Inferior parietal cortex (tissue), 1 donor: ENCODE measurements around the gene FAM184B.

Experiments used
- DNase-seq: peaks from one replicate; pipeline ENCODE4 v3.0.0-alpha.2; 2016; ENCODE audit errors: extremely low spot score

Gene FAM184B

DNA sequence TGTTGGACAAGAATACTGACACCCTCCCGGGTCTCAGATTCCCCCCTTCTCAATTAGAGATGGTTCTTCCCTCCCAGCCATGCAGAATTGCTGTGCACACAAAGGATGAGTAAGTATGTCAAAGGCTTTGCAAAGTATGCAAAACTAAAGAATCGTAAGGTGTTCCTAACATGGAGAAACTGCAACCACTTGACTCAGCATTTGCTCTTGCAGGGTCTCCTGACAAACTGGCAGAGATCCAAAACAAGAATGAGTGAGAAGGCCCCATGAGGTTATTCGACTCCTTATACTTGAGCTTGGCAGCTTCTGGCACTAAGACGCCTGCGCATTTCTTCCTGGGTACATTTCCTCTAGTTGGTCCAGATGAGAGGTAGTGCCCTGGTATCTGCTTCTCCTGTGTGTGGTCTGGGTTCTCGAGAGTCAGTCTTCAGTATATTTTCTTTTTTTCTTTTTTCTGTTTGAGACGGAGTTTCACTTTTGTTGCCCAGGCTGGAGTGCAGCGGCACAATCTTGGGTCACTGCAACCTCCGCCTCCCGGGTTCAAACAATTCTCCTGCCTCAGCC lies 8.2 kb downstream of the FAM184B start:
- no peak for DNase-seq

DNA sequence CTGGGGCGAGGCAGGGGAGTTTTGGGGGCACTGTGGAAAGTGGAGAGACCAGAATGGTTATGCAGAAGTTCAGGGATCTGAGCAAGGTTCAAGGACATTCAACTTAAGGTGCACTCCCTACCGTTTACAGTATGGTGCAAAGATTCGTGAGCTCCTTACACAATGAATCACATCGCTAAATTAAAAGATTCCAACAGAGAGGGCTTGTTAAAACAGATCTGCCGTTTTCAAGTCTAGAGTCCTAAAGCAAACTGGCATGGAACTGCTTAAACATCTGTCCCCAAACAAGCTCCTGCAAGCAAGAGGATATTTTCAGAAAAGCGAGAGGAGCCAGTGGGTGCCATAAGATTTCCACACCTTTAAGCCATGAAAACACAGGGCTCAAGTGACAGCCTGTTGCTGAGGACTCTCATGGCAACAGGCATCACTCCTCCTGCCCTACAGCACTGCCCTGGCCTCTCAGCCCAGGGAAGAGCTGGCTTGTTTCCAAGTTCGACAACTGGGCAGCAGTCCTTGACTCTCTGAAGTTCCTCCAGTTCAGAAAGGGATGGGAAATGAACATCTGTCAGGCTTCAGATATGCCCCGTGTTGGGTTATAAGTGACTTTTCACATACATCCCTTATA lies 10.0 kb downstream of the FAM184B start:
- DNase-seq, result no peak

DNA sequence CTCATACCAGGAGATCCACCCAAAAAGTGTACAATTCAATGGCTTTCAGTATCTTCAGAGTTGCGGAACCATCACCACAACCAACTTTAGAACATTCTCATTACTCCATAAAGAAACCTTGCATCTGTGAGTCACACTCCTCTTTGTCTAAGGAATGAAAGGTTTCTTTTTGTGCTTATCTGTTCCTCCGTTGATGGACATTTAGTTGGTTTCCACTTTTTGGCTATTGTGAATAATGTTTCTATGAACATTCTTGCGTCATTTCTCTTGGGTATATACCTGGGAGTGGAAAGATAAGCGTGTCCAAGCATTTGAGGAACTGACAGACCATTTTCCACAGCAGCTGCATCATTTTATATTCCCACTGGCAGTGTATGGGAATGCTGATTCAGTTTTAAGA lies 10.6 kb downstream of the FAM184B start:
- no peak for DNase-seq

DNA sequence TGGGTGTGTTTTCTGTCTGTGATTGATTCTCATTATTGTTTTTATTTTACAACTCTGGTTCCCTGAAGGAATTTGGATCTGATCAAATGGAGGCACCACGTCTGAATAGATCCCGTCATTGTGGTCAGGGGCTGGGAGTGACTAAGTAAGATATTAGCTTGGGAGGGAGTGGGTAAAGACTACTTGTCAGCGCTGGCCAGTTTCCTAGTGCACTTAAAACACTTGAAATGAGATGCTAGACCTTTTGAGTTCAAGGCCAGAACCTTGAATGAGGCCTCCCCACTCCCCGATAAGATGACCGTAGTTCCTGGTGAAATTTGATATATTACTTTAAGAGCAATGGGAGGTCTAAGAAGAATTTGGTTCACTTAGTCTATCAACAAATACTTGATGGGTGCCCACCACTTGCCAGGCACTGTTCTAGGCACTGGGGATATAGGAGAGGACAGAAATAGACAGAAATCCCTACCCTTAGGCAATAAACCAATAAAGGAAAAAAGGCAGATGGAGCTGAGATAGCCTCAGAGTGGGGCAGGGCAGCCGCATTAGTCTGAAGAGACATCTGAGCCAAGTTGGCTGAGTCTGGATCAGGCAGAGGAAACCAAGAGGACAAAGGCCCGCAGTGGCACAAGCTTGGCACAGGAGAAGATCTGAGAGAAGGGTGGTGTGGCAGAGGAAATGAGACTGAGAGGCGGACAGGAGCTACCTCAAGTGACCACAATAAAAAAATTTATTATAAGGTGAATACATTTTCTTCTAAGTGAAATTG lies 11.8 kb downstream of the FAM184B start:
- DNase-seq, result no peak

DNA sequence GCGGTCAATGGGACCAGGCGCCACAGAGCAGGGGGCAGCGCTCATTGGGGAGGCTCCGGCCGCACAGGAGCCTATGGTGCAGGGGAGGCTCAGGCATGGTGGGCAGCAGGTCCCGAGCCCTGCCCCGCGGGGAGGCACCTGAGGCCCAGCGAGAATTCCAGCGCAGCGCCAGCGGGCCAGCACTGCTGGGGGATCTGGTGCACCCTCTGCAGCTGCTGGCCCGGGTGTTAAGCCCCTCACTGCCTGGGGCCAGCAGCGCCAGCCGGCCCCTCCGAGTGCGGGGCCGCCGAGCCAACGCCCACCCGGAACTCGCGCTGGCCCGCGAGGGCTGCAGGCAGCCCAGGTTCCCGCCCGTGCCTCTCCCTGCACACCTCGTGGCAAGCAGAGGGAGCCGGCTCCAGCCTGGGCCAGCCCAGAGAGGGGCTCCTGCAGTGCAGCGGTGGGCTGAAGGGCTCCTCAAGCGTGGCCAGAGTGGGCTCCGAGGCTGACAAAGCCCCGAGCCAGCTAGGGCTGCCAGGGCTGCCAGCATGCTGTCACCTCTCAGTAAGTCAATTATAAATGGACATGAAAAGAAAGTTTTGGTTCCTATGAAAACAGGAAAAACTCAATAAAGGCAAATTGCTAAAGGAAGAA lies 14.5 kb downstream of the FAM184B start:
- DNase-seq, result no peak

DNA sequence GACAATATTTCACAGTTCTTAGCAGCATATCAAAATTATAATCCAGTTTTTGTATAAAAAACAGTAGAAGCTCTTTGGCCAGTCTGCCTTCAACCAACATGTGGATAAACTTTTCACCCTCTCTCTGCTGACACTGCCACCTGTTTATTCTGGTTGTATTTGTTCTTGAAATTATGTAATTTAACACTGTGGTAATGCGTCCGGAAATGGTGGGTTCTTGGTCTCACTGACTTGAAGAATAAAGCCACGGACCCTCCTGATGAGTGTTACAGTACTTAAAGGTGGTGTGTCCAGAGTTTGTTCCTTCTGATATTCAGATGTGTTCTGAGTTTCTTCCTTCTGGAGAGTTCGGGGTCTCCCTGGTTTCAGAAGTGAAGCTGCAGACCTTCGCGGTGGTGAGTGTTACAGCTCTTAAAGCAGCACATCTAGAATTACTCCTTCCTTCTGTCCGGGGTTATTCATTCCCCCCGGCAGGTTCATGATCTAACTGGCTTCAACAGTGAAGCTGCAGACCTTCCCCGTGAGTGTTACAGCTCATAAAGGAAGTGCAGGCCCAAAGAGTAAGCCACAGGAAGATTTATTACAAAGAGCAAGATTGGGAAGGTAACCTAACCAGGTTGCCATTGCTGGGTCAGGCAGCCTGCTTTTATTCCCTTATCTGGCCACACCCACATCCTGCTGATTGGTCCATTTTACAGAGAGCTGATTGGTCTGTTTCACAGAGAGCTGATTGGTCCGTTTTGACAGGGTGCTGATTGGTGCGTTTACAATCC lies 15.7 kb downstream of the FAM184B start:
- DNase-seq, result no peak

DNA sequence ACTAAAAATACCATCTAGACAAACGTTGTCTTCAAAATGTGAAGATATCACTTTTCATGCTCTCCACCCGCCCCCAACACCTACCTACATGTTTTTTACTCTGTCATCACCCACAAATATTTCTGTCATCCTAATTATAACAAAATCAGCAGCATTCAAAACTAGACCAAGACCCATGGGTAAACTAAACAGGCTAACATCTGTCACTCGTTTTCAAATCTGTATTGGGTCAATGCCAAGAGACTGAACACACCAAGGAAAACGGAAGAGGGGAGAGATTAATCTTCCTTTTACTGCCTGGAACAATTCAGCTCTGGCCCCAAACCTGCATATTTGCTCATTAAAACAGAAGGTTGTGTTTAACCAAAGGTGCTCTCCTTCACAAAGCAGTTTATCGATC lies 17.5 kb downstream of the FAM184B start:
- no peak for DNase-seq

DNA sequence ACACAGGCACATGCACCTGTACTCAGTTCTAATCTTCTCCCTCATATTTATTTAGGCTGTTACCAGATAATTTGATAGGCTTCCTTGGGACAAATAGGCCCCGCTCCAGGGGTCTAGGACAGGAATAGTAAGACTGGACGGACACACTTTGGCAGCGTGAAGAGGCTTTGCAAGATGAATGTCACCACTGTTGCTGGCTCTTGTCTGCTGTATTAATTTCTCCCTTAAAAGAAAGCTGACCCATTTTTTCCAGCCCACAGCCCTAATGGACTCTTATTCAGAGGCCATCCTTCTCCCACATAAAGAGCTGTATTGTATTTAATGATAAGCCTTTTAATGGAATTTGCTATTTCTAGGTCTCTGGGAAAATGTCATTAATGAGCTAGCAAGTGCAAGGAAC lies 18.0 kb downstream of the FAM184B start:
- DNase-seq, result no peak

DNA sequence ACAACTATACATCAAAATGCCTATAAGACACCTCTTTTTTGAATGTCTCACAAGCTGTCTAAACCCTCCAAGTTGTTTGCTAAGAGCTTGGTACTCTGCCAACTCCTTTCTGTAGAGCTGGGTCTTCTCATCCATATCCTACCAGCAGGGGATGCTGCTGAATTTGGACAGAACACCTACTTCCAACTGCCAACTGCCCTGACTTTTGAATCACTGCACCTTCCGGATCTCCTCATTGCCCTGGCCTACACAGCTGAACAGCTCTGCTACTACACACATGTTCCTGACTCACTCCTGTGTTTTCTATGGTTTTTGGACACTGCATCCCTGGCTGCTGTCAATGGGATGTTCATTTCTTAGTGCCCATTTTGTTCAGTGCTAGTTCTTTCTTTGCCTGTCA lies 18.7 kb downstream of the FAM184B start:
- DNase-seq, result no peak

DNA sequence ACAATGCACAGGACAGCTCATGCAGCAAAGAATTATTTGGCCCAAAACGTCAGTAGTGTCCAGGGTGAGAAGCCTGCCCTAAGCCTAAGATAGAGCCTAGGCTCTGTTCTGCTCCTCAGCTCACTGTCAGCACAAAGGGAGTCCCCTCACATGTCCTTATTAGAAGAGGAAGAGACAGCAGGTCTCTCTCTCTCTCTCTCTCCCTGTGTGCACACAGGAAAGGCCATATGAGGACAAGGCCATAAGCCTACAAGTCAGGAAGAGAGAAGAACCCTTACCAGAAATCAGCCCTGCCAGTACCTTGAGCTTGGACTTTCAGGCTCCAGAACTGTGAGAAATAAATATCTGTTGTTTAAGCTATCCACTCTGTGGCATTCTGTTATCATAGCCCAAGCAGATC lies 20.4 kb downstream of the FAM184B start:
- no peak for DNase-seq

DNA sequence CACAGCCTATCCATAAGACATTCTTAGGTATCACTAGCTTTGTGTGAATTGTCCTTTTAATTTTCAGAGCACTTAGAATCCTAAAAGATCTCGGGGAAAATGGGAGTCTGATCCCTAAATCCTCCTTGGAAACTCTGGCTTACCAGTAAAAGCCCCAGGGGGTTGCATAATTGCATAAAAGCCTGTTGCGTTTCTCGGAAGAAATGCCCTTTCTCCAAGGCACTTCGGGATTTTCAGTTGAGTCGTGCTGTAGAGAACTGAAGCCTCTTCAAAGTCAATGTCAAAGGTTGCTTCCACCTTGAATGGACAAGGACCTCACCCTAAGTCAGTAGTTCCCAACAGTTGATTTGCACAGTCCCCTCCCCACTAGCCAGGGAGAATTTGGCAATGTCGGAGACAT lies 20.8 kb downstream of the FAM184B start:
- no peak for DNase-seq

DNA sequence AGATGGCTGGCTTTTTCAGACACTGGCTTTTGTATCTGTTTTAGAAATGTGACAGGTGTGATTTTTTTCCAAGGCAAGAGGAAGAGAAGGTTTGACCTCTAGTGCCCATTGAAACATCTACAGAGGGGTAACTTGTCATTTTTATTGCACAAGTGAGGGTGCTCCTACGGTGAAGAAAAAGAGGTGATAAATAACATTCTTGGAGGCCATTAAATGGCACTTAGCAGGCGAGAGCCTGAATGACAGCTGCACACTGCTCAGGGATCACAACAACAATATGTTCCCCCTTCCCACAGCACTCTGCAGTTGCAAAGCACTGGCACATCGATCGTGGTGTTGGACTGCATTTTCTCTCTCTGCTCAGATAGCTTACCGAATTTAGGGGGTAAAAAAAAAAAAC lies 22.9 kb downstream of the FAM184B start:
- no peak for DNase-seq

DNA sequence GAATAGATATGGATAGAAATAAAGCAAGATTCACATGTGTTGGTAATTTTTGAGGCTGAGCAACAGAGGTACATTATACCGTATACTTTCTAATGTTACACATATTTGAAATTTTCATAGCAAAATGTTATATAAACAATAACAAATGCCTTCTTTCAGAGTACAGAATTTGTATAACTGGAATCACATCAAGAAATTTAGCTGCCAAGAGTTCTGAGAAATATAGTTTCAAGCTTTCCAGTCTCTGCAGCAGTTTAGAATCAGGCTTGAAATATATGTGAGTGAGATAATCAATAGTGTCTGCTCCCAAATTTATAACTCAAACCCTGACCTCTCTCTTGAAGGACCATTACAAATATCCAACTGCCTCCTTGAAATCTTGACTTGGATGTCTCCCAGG lies 23.8 kb downstream of the FAM184B start:
- no peak for DNase-seq

DNA sequence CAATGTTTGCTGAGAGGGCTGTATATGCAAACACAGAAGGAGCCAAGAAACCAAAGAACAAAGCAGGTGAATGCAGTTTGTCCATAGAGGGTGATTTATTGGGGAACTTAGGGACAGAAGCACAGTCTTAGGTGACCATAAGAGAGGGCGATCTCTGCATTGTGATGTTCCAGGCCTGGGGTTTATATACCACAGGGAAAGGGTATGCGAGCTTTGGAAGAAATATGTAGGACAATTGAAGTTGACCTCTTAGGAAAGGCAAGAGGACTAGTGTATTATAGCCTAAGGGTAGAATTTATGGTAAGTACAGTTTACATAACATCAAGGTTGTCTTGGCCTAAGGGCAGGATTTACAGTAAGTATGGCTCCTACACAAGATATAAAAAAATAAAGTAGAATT lies 27.8 kb downstream of the FAM184B start:
- no peak for DNase-seq

DNA sequence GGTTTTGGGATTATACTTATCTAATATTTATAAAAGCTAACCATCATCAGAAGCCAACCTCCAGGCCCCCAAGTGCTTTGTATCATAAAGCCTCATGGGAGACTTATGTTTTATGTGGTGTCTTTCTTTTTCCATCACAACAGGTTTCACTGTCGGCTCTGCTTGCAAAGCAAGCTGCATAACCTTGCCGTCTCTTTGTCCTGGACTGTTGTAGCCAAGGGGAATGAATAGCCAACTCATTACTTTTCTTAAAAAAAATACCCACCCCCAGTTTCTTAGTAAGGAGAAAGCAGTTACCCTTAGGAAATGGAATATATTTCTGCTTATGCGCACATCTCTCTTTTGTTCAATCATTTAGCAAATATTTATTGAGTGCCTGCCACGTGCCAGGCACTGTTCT lies 40.7 kb downstream of the FAM184B start:
- no peak for DNase-seq

DNA sequence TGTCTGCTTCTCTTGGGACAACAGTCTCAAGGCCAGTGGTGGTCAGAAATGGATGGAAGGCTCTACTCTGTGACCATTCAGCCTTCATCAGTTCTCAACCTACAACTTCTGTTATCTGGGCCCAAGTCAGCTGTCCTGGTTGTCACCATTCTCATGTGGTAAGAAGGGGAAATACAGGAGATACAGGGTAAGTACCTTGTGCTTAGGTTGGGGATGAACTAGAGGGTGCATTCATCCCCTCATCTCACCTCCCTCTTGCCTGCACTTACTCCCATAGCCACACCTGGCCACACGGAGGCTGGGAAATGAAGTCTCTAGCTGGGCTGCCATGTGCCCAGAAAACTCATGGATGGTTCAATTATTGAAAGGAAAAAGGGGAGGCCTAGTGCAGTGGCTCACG lies 44.9 kb downstream of the FAM184B start:
- no peak for DNase-seq

DNA sequence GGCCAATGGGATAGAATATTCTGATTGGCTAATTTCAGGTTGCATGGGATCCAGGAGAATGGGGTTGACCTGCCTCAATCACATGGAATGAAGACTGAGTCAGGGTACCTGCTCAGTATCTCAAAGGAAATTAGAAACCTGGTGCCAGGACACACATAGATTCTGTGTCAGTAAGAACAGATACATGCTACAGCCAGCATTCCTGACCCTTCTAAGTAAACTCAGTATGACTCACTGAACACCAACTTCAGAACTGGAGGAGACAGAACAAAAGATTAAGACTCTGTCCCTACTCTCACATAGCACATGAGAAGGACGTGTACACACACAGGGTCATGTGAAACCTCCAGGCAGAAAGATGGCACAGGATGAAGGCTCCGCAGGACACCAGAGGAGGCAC lies 54.5 kb downstream of the FAM184B start:
- no peak for DNase-seq

DNA sequence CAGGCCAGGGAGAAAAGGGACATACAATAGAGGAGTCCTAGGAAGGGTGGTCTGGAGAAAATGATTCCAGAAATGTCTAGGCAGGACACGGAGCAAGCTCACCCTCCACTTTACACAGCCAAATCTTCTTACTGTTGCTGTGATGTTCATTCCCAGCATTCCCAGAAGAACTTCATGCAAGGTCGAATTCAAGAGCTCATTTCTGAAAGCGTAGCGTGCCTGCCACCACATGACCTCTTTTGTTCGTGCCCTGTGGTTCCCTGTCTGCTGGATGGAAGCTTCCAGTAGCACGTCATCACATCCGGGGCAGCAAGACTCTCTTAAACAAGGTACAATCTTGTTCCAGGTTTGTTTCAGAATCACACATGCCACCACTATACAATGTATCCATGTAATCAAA lies 57.8 kb downstream of the FAM184B start:
- DNase-seq, result no peak

DNA sequence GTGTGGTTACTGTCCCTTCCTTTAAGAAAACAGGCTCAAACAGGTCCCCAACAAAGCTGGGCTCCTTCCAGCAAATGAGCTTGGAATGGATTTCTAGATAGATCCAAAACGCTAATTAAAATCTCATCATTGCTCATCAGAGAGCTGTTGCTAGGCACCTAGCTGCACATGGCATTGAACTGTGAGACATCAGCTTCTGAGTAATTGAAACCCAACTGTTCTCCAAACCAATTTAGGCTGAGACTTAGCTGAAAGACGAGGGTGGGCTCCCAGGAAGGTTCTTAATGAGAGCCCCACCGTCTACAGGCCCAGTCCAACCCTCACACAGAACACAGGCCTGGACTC lies 59.1 kb downstream of the FAM184B start:
- peak; percentile 41 for DNase-seq

DNA sequence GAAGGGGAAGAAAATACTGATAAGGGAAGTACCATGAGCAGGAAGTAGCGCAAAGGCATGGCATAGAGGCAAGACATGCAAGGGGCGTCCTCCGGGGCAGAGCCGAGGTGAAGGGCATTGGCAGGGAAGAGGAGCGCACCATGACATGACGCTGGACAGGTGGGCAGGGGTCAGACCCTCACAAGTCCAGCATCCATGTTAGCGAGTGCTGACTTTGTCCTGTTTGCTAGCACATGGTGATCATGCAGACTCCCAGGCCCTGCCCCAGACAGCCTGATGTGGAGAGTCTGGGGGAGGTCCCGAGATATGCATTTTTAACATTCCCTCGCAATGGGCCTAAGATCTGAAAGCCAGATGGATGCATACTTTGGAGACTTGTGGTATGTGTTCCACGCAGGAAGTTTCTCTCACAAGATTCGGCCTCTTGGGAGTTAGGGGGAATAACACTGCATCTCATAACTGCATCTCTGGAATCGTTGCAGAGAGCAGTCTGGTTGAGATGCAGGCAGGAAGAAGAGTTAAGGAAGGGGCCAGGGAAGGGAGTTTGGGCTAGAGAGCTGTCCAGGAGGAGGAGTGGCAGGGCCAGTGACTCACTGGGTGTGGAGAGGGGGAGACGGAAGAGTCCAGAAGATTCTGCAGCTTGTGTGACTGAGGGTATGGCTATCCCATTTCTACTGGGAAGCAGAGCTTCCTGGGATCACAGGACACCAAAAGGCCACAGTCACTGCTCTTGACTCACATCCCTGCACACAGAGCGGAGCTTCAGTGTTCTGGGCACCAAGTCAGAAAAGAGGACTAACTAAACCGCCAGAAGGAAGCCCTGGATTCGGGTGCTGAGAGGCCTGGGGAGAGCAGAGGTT lies 59.7 kb downstream of the FAM184B start:
- DNase-seq, result no peak

DNA sequence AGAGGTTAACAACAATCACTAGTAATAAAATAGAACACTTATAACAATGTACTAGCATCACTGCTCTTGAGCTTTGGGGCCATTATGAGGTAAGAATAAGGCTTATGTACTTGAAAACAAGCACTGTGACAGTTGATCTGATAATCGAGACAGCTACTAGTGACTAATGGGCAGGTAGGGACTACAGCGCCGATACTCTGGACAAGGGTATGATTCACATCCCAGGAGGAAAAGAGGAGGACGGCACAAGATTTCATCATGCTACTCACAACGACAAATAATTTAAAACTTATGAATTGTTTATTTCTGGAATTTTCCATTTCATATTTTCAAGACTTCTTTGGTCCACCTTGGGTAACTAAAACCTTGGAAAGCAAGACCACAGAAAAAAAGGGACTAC lies 62.3 kb downstream of the FAM184B start:
- DNase-seq, result no peak
